HG03060 (cell line): ENCODE measurements around the gene GMDS.

Source experiments
- ATAC-seq: cut with Tn5 transposase; IDR thresholded peaks from one replicate; pipeline ENCODE4 v1.9.1; 2021; ENCODE audit warnings: low read depth, moderate number of reproducible peaks; ENCODE audit not compliant: unreplicated experiment

GMDS gene

GRCh38 chr6:2245103-2245876 lies at the start of gene GMDS:
GMDS (minus strand) TSS chr6:2245605.
- ATAC-seq, result peak; percentile 54

- ATAC-seq, result no peak
These were observed 40.1 kb upstream of the GMDS start for GRCh38 chr6:2285510-2285909.

- no peak for ATAC-seq
These were observed 30.5 kb upstream of the GMDS start for GRCh38 chr6:2275892-2276242.

GRCh38 chr6:2274981-2275891 lies 29.8 kb upstream of the GMDS start:
- no peak for ATAC-seq

- ATAC-seq, result no peak
These were observed 27.3 kb upstream of the GMDS start for GRCh38 chr6:2272696-2273095.

- no peak for ATAC-seq
These were observed 24.6 kb upstream of the GMDS start for GRCh38 chr6:2270054-2270453.

GRCh38 chr6:2266841-2267240 lies 21.4 kb upstream of the GMDS start:
- no peak for ATAC-seq

- ATAC-seq, result no peak
These were observed 20.8 kb upstream of the GMDS start for GRCh38 chr6:2266031-2266795.

- no peak for ATAC-seq
These were observed 19.5 kb upstream of the GMDS start for GRCh38 chr6:2264932-2265331.

GRCh38 chr6:2263896-2264295 lies 18.5 kb upstream of the GMDS start:
- no peak for ATAC-seq

- no peak for ATAC-seq
These were observed 14.2 kb upstream of the GMDS start for GRCh38 chr6:2259574-2259973.

- no peak for ATAC-seq
These were observed 13.6 kb upstream of the GMDS start for GRCh38 chr6:2259002-2259494.

GRCh38 chr6:2258112-2258511 lies 12.7 kb upstream of the GMDS start:
- ATAC-seq, result no peak

GRCh38 chr6:2257363-2257762 lies 12.0 kb upstream of the GMDS start:
- no peak for ATAC-seq

- no peak for ATAC-seq
These were observed 9.3 kb upstream of the GMDS start for GRCh38 chr6:2254747-2255146.

- ATAC-seq, result no peak
These were observed 3.7 kb upstream of the GMDS start for GRCh38 chr6:2249126-2249525.

GRCh38 chr6:2247664-2248063 lies 2.3 kb upstream of the GMDS start:
- no peak for ATAC-seq

GRCh38 chr6:2245877-2246863 lies 765 bp upstream of the GMDS start:
- no peak for ATAC-seq

- no peak for ATAC-seq
These were observed 923 bp downstream of the GMDS start for GRCh38 chr6:2244261-2245102.
